HCT116 (cell line): Measurements from ENCODE around the gene USP12. TPM values are rescaled to one million over a fixed set of nuclear protein-coding genes. Genes with fewer than 3 reads are reported as not detected.
A peak's percentile ranks its signal among the peaks of the same experiment; 100 is the strongest.

ENCODE experiments used
- ATAC-seq: fragments of 200-7000 bp; cut with Tn5 transposase; 2 replicates; pipeline ENCODE4 v1.9.1; 2020; ENCODE audit warnings: mild to moderate bottlenecking, moderate library complexity
- BruUV-seq: library from RNA; stranded (reverse); fragments of 400-500 nt; replicated peaks from 2 replicates; lab custom pipeline; 2021; lab: Mats Ljungman, UMichigan
- CTCF ChIA-PET: fragments of 300-600 bp; sonication (Branson Sonifier 250); formaldehyde crosslinking; loops from one replicate; lab custom pipeline; 2021; ENCODE audit warnings: antibody characterized with exemption; lab: Charles Lee
- POLR2A ChIA-PET: fragments of 300-600, 350-600 bp; sonication (Branson Sonifier 250); formaldehyde crosslinking; loops from one replicate; lab custom pipeline; 2021; ENCODE audit warnings: antibody characterized with exemption; lab: Charles Lee
- RAD21 ChIA-PET, 2 experiments: fragments of 300-600 bp; sonication (Branson Sonifier 250); formaldehyde crosslinking; loops; one replicate each; lab custom pipeline; 2023; ENCODE audit warnings: low total read pairs in 2 of 2; ENCODE audit not compliant: uncharacterized antibody in 2 of 2, unreplicated experiment in 2 of 2, low non-redundant PET in 1 of 2; lab: Charles Lee
- DNase-seq: peaks from one replicate; pipeline ENCODE4 v3.0.0-alpha.2; 2010; ENCODE audit warnings: low read depth, low spot score
- H2AFZ ChIP-seq: fragments of 200-600 bp; shearing (Covaris generic), sonication (generic); 2 replicates; pipeline ENCODE4 v1.6.1; 2017; ENCODE audit warnings: low read depth, mixed run types, mixed read lengths, antibody characterized with exemption, low read length; ENCODE audit not compliant: poor library complexity, severe bottlenecking
- H3K27ac ChIP-seq: 2 replicates; pipeline ENCODE4 v1.5.1; 2012; ENCODE audit warnings: low read depth, low read length
- H3K27me3 ChIP-seq: fragments of 200-600 bp; sonication (generic); 2 replicates; pipeline ENCODE4 v1.6.1; 2016; ENCODE audit warnings: mixed run types, low read length, mixed read lengths; ENCODE audit not compliant: insufficient read depth
- H3K36me3 ChIP-seq, 2 experiments: fragments of 200-500 bp in 1 of 2; fragments of 200-600 bp in 1 of 2; sonication (Bioruptor generic) in 1 of 2; sonication (generic) in 1 of 2; 2 replicates each; pipeline versions ENCODE4 v1.5.1 to v1.6.1; 2014 to 2016; ENCODE audit warnings: low read length in 2 of 2, inconsistent platforms in 1 of 2, mixed read lengths in 1 of 2, mixed run types in 1 of 2; ENCODE audit not compliant: insufficient read depth in 2 of 2, control insufficient read depth in 1 of 2
- H3K4me1 ChIP-seq, 2 experiments: fragments of 200-600 bp in 1 of 2; sonication (generic) in 1 of 2; 2 replicates each; pipeline versions ENCODE4 v1.5.1 to v1.6.1; 2012 to 2017; ENCODE audit warnings: low read length in 2 of 2, inconsistent platforms in 1 of 2, mild to moderate bottlenecking in 1 of 2, mixed read lengths in 1 of 2, mixed run types in 1 of 2, moderate library complexity in 1 of 2; ENCODE audit not compliant: insufficient read depth in 2 of 2, control insufficient read depth in 1 of 2
- H3K4me2 ChIP-seq: fragments of 200-600 bp; sonication (generic); 2 replicates; pipeline ENCODE4 v1.6.1; 2017; ENCODE audit warnings: mixed run types, low read length, mixed read lengths
- H3K4me3 ChIP-seq, 2 experiments: fragments of 200-600 bp in 1 of 2; sonication (generic) in 1 of 2; replicated peaks in 1 of 2; 2 replicates each; pipeline ENCODE4 v1.5.1; 2011 to 2016; ENCODE audit warnings: low read length in 2 of 2, control low read depth in 1 of 2, low read depth in 1 of 2, mild to moderate bottlenecking in 1 of 2, mixed read lengths in 1 of 2, mixed run types in 1 of 2
- H3K79me2 ChIP-seq: fragments of 200-600 bp; sonication (generic); 2 replicates; pipeline ENCODE4 v1.6.1; 2017; ENCODE audit warnings: mild to moderate bottlenecking, mixed run types, low read length, moderate library complexity, mixed read lengths; ENCODE audit not compliant: insufficient read depth
- H3K9ac ChIP-seq: fragments of 200-600 bp; sonication (generic); 2 replicates; pipeline ENCODE4 v1.6.1; 2016; ENCODE audit warnings: low read length, mixed read lengths
- H3K9me2 ChIP-seq: fragments of 200-600 bp; sonication (generic), shearing (Covaris generic); 2 replicates; pipeline ENCODE4 v1.6.1; 2017; ENCODE audit warnings: mixed run types, mild to moderate bottlenecking, moderate library complexity; ENCODE audit not compliant: insufficient read depth
- H3K9me3 ChIP-seq, 2 experiments: fragments of 200-500 bp in 1 of 2; fragments of 200-600 bp in 1 of 2; sonication (Bioruptor generic) in 1 of 2; sonication (generic) in 1 of 2; 2 replicates each; pipeline ENCODE4 v1.6.1; 2014 to 2017; ENCODE audit warnings: low read length in 2 of 2, mixed read lengths in 2 of 2, inconsistent platforms in 1 of 2, low read depth in 1 of 2, mild to moderate bottlenecking in 1 of 2, mixed run types in 1 of 2, moderate library complexity in 1 of 2; ENCODE audit not compliant: control insufficient read depth in 1 of 2, insufficient read depth in 1 of 2
- H4K20me1 ChIP-seq: fragments of 200-600 bp; sonication (generic), shearing (Covaris generic); 2 replicates; pipeline ENCODE4 v1.6.1; 2017; ENCODE audit warnings: mixed run types, mild to moderate bottlenecking, moderate library complexity; ENCODE audit not compliant: insufficient read depth
- CEBPB ChIP-seq: IDR thresholded peaks from 2 replicates; pipeline ENCODE4 v1.6.1; 2012; ENCODE audit warnings: low read depth
- EZH2 ChIP-seq: fragments of 200-600 bp; sonication (generic); IDR thresholded peaks from 2 replicates; pipeline ENCODE4 v1.6.1; 2017; ENCODE audit warnings: antibody characterized with exemption, mixed run types
- JUND ChIP-seq: IDR thresholded peaks from 2 replicates; pipeline ENCODE4 v1.6.1; 2012
- POLR2A ChIP-seq: IDR thresholded peaks from 2 replicates; pipeline ENCODE4 v1.7.0; 2011; ENCODE audit warnings: borderline replicate concordance; ENCODE audit not compliant: insufficient read depth, insufficient read length; ENCODE audit errors: extremely low read depth
- POLR2AphosphoS5 ChIP-seq: IDR thresholded peaks from 2 replicates; pipeline ENCODE4 v1.6.1; 2011; ENCODE audit warnings: mild to moderate bottlenecking, low read depth, low read length, moderate library complexity
- RAD21 ChIP-seq: IDR thresholded peaks from 2 replicates; pipeline ENCODE4 v1.6.1; 2012; ENCODE audit warnings: low read depth, mild to moderate bottlenecking
- SIN3A ChIP-seq: IDR thresholded peaks from 2 replicates; pipeline ENCODE4 v1.6.1; 2012; ENCODE audit warnings: low read depth
- SRF ChIP-seq: IDR thresholded peaks from 2 replicates; pipeline ENCODE4 v1.6.1; 2012; ENCODE audit warnings: low read depth
- TCF7L2 ChIP-seq: IDR thresholded peaks from 2 replicates; pipeline ENCODE4 v1.7.0; 2011; ENCODE audit warnings: borderline replicate concordance, inconsistent platforms; ENCODE audit not compliant: insufficient read depth, insufficient read length; ENCODE audit errors: extremely low read depth
- YY1 ChIP-seq: IDR thresholded peaks from 2 replicates; pipeline ENCODE4 v1.6.1; 2011; ENCODE audit warnings: low read length, low read depth, moderate library complexity, mild to moderate bottlenecking; ENCODE audit not compliant: insufficient replicate concordance; ENCODE audit errors: extremely low read depth
- ZFX ChIP-seq: fragments of 450-650 bp; IDR thresholded peaks from 2 replicates; pipeline ENCODE4 v1.6.1; 2017
- ZNF274 ChIP-seq: fragments of 200-500 bp; sonication (Bioruptor generic); IDR thresholded peaks from 2 replicates; pipeline ENCODE4 v1.6.1; 2014; ENCODE audit warnings: mild to moderate bottlenecking, low read depth, low read length, inconsistent platforms
- intact Hi-C: fragments of 100-400 bp; cut with micrococcal nuclease; formaldehyde crosslinking; loops from 2 replicates; pipeline ENCODE4 v1.10.0; 2022
- total RNA-seq: library from RNA; stranded (reverse); gene quantifications from one replicate; pipeline ENCODE4 v1.2.1, GENCODE V29; 2021; ENCODE audit not compliant: unreplicated experiment
- TF ChIP-seq, protein P1 (sequence below): IDR thresholded peaks from 2 replicates; pipeline ENCODE4 v1.6.1; 2011; ENCODE audit warnings: mild to moderate bottlenecking, low read length, moderate library complexity; ENCODE audit not compliant: insufficient replicate concordance; ENCODE audit errors: extremely low read depth
- TF ChIP-seq, protein P2 (sequence below): IDR thresholded peaks from 2 replicates; pipeline ENCODE4 v1.6.1; 2012; ENCODE audit warnings: low read depth

Gene USP12
- total RNA-seq, 1 experiment from 2014 or later: 28.3 TPM

DNA sequence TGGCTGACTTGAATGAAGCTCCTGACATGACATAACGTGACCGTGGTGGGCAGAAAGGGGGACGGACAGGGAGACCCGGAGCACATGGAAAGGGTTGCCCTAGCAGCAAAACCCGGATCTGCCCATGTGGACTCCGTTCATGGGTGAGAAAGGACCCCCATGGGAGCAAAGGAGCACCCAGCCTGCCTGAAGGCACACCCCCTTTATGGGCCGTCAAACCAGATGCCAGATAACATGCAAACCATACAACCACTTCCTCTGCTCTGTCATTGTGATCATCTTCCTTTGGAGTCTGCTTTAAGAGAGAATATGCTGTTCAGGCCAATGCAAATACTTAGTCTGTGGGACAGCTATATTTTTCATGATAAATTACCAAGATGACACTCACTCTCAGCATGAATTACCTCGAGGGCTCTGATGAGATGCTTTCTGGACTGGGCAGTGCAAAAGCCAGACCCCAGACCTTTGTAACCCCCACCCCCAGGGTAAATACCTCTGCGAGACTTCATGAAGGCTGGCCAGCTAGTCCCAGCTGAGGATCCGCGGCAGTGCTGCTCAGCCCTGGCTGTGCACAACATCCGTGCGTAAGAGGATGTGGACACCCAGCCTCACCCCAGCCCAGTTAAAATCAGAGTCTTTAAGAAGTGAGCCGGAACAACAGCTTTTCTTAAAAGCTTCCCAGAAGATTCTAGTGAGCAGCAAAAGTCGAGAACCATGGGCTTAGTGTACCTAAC is 126.6 kb downstream of the USP12 start:
- DNase-seq: no peak
- BruUV-seq: no TSS peak
- CTCF ChIA-PET: no interaction called here
- Histone ChIP-seq H3K9me2 (no peaks in the 10 kb centered on the region), H3K4me2 (no peak overlapping the region), H2AFZ (no peak overlapping the region), H3K4me1 (peaks cover 10 to 16% of the 10 kb centered on the region in 2 experiments), H3K27me3 (no peaks in the 10 kb centered on the region), H3K36me3 (no peaks in the 10 kb centered on the region), H4K20me1 (no peaks in the 10 kb centered on the region), H3K9ac (no peak overlapping the region), H3K9me3 (no peaks in the 10 kb centered on the region), H3K4me3 (no peak overlapping the region), H3K79me2 (no peaks in the 10 kb centered on the region), H3K27ac (no peak overlapping the region)
- intact Hi-C loops: loop anchor here (5.0 kb wide), 1 partner anchor 207 kb away; the partner anchor contains the start of gene RPL21
- POLR2A ChIA-PET: no interaction called here
- RAD21 ChIA-PET: no interaction called here
- no peak for TF ChIP-seq RAD21
- ATAC-seq: no peak

DNA sequence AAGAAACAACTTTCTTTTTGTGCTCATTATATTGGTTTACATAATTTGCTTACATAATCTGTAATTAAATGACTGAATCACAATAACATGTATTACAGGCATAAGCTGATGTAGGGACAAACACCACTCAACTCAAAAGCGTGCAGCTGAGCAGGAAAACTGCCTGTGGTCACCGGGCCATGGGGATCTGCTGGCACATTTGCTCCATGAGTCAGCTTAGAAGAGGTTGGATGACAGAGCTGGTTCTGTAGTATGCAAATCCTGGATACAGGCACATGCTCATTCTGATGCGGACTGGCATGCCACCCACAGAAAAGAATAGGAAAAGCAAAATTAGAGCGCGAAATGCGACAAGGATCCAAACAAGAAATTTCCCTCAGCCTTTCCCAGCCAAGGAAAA is 128.6 kb downstream of the USP12 start:
- Histone ChIP-seq H3K9me3 (no peaks in the 10 kb centered on the region), H3K79me2 (no peaks in the 10 kb centered on the region), H3K9ac (peak overlapping the region; percentile 61), H3K36me3 (no peaks in the 10 kb centered on the region), H3K27ac (peak overlapping the region; percentile 43; the same call in 1 of the 2 replicates), H2AFZ (no peak overlapping the region), H3K9me2 (no peaks in the 10 kb centered on the region), H4K20me1 (no peaks in the 10 kb centered on the region), H3K4me3 (peak overlapping the region in 1 of 2 experiments; percentile 10; a peak in 1 of 4 replicates), H3K4me2 (peak overlapping the region; percentile 68), H3K27me3 (no peaks in the 10 kb centered on the region), H3K4me1 (peaks cover 20 to 31% of the 10 kb centered on the region in 2 experiments)
- BruUV-seq: no TSS peak
- ATAC-seq (peak; percentile 94), DNase-seq (peak; percentile 83)
- intact Hi-C loops: loop anchor here (5.0 kb wide), 1 partner anchor 209 kb away; the partner anchor contains the start of gene RPL21
- ChIA-PET POLR2A (interaction anchor here (1.0 to 1.2 kb wide), 2 partner anchors 10 to 228 kb away, joined by 3 read pairs; partner anchors contain the start of gene RASL11A), CTCF (no interaction called here), RAD21 (no interaction called here)
- TF ChIP-seq ZFX: no peak
- TF ChIP-seq ZNF274: no peak
- TF ChIP-seq YY1: no peak
- no peak for TF ChIP-seq SRF
- no peak for TF ChIP-seq EZH2
- TF ChIP-seq, protein P1, sequence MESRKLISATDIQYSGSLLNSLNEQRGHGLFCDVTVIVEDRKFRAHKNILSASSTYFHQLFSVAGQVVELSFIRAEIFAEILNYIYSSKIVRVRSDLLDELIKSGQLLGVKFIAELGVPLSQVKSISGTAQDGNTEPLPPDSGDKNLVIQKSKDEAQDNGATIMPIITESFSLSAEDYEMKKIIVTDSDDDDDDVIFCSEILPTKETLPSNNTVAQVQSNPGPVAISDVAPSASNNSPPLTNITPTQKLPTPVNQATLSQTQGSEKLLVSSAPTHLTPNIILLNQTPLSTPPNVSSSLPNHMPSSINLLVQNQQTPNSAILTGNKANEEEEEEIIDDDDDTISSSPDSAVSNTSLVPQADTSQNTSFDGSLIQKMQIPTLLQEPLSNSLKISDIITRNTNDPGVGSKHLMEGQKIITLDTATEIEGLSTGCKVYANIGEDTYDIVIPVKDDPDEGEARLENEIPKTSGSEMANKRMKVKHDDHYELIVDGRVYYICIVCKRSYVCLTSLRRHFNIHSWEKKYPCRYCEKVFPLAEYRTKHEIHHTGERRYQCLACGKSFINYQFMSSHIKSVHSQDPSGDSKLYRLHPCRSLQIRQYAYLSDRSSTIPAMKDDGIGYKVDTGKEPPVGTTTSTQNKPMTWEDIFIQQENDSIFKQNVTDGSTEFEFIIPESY: no peak
- peak; percentile 52; the same call in 1 of the 2 replicates for TF ChIP-seq POLR2AphosphoS5
- TF ChIP-seq SIN3A: peak; percentile 71; the same call in 1 of the 2 replicates
- no peak for TF ChIP-seq POLR2A
- no peak for TF ChIP-seq TCF7L2
- TF ChIP-seq, protein P2, sequence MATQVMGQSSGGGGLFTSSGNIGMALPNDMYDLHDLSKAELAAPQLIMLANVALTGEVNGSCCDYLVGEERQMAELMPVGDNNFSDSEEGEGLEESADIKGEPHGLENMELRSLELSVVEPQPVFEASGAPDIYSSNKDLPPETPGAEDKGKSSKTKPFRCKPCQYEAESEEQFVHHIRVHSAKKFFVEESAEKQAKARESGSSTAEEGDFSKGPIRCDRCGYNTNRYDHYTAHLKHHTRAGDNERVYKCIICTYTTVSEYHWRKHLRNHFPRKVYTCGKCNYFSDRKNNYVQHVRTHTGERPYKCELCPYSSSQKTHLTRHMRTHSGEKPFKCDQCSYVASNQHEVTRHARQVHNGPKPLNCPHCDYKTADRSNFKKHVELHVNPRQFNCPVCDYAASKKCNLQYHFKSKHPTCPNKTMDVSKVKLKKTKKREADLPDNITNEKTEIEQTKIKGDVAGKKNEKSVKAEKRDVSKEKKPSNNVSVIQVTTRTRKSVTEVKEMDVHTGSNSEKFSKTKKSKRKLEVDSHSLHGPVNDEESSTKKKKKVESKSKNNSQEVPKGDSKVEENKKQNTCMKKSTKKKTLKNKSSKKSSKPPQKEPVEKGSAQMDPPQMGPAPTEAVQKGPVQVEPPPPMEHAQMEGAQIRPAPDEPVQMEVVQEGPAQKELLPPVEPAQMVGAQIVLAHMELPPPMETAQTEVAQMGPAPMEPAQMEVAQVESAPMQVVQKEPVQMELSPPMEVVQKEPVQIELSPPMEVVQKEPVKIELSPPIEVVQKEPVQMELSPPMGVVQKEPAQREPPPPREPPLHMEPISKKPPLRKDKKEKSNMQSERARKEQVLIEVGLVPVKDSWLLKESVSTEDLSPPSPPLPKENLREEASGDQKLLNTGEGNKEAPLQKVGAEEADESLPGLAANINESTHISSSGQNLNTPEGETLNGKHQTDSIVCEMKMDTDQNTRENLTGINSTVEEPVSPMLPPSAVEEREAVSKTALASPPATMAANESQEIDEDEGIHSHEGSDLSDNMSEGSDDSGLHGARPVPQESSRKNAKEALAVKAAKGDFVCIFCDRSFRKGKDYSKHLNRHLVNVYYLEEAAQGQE: no peak
- TF ChIP-seq JUND: peak; percentile 91
- TF ChIP-seq CEBPB: no peak
